Measurements from ENCODE around the gene TBC1D20. TPM values are rescaled to one million over a fixed set of nuclear protein-coding genes. Genes with fewer than 3 reads are reported as not detected.

Gene TBC1D20
- total RNA-seq, 2 experiments from 2014 or later: 29.3 to 31.6 TPM

DNA sequence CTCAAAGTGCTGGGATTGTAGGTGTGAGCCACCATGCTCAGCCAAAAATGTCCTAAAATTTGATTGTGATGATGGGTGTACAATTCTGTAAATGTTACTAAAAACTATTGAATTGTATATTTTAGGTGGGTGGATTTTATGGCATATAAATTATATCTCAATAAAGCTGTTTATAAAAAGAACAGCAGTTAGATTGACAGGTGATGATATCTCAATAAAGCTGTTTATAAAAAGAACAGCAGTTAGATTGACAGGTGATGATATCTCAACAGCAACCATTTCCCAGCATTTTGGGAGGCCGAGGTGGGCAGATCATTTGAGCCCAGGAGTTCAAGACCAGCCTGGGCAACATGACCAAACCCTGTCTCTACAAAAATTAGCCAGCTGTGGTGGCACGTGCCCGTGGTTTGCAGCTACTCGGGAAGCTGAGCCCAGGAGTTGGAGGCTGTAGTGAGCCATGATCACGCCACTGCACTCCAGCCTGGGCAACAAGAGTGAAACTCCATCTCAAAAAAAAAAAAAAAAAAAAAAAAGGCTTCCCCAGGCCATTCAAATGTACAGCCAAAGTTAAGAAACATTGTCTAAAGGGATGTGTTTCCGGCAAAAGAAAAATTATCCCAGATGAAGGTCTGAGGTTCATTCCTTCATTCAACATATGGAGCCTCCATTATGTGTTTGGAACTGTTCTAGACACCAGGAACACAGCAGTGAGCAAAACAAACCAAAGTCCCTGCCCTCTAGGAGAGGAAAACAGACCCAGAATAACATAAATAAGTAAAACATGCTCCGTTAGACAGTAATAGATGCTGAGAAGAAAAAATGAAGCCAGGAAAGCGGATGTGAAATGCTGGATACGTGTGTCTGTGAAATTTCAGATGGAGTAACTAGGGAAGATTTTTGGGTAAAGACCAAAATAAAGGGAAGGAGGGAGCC, 55.9 kb downstream of the TBC1D20 start:
- peak overlapping the region; percentile 89 for H3K27ac Mint-ChIP-seq
- no peaks in the 10 kb centered on the region for H3K27me3 Mint-ChIP-seq
- H3K36me3 Mint-ChIP-seq (ENCODE audit: low read depth): peaks cover 32% of the 10 kb centered on the region
- peaks cover 5% of the 10 kb centered on the region for H3K9me3 Mint-ChIP-seq
- H3K4me3 Mint-ChIP-seq: peak overlapping the region; percentile 78
- DNase-seq: no peak
- POLR2A ChIA-PET: interaction anchor here (1.0 kb wide), 1 partner anchor 26 kb away, joined by 5 read pairs; the partner anchor contains the start of gene TRIB3
- peaks cover 54% of the 10 kb centered on the region for H3K4me1 Mint-ChIP-seq
- CTCF ChIA-PET: interaction anchor here (0.6 to 1.2 kb wide), 5 partner anchors 8 to 189 kb away, joined by 3 to 4 read pairs (median 3); no protein-coding TSS in a partner anchor

DNA sequence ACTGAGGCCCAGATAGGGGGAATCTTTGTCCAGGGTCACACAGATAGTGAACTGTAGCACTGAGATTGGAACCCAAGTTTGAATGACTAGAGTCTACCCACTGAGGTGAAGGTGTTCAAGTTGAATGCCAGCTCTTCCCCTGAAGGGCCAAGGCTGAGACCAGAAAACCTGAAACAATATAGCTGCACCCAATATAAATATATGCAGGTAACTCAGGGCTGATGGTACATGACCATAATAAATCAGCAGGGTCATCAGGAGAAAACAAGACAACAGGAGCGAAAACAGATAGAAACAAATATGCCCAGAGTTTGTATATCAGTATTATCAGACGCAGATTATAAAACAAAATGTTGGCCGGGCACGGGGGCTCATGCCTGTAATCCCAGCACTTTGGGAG, 58.2 kb downstream of the TBC1D20 start:
- POLR2A ChIA-PET: no interaction called here
- H3K27me3 Mint-ChIP-seq: no peaks in the 10 kb centered on the region
- H3K36me3 Mint-ChIP-seq (ENCODE audit: low read depth): peaks cover 9% of the 10 kb centered on the region
- CTCF ChIA-PET: interaction anchor here (1.5 kb wide), 1 partner anchor 35 kb away, joined by 3 read pairs; no protein-coding TSS in a partner anchor
- no peak overlapping the region for H3K4me3 Mint-ChIP-seq
- H3K9me3 Mint-ChIP-seq: peaks cover 5% of the 10 kb centered on the region
- no peak overlapping the region for H3K27ac Mint-ChIP-seq
- H3K4me1 Mint-ChIP-seq: peaks cover 35% of the 10 kb centered on the region
- no peak for DNase-seq

DNA sequence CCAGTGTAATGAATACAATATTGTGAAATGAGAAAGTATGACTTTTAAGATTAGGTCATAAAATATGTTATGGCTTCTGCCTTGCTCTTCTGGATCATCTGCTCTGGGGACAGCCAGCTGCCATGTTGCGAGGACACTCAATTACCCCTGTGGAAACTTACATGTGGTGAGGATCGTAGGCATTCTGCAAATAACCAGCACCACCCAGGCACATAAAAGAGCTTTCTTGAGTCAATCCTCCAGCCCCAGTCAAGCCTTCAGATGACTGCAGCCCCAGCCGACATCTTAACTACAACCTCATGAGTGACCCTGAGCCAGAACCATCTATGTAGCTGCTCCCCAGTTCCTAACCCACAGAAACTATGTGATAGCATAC, 58.8 kb downstream of the TBC1D20 start:
- ChIA-PET POLR2A (no interaction called here), CTCF (interaction anchor here (1.5 kb wide), 1 partner anchor 35 kb away, joined by 3 read pairs; no protein-coding TSS in a partner anchor)
- peaks cover 34% of the 10 kb centered on the region for H3K4me1 Mint-ChIP-seq
- no peak for DNase-seq
- H3K27ac Mint-ChIP-seq: no peak overlapping the region
- H3K27me3 Mint-ChIP-seq: no peaks in the 10 kb centered on the region
- H3K9me3 Mint-ChIP-seq: peaks cover 5% of the 10 kb centered on the region
- H3K36me3 Mint-ChIP-seq (ENCODE audit: low read depth): peaks cover 7% of the 10 kb centered on the region
- H3K4me3 Mint-ChIP-seq: no peak overlapping the region

GRCh38 chr20:402898-403581, 59.3 kb downstream of the TBC1D20 start:
- no peak overlapping the region for H3K4me3 Mint-ChIP-seq

GRCh38 chr20:402496-402885, 59.8 kb downstream of the TBC1D20 start:
- Mint-ChIP-seq H3K4me1 (peaks cover 34% of the 10 kb centered on the region), H3K36me3 (ENCODE audit: low read depth) (peaks cover 10% of the 10 kb centered on the region), H3K27ac (peak overlapping the region; percentile 19), H3K9me3 (peaks cover 5% of the 10 kb centered on the region), H3K4me3 (no peak overlapping the region), H3K27me3 (no peaks in the 10 kb centered on the region)
- POLR2A ChIA-PET: no interaction called here
- no peak for DNase-seq
- CTCF ChIA-PET: interaction anchor here (1.3 kb wide), 1 partner anchor 20 kb away, joined by 3 read pairs; no protein-coding TSS in a partner anchor

More at GRCh38 chr20:402898-403581, 59.3 kb downstream of the TBC1D20 start:
- Mint-ChIP-seq H3K27ac (peak overlapping the region; percentile 19), H3K4me1 (peaks cover 34% of the 10 kb centered on the region), H3K27me3 (no peaks in the 10 kb centered on the region), H3K36me3 (ENCODE audit: low read depth) (peaks cover 9% of the 10 kb centered on the region), H3K9me3 (peaks cover 5% of the 10 kb centered on the region)
- ChIA-PET CTCF (interaction anchor here (1.3 to 1.5 kb wide), 2 partner anchors 19 to 34 kb away, joined by 3 read pairs; no protein-coding TSS in a partner anchor), POLR2A (no interaction called here)
- DNase-seq: no peak

- Mint-ChIP-seq H3K36me3 (ENCODE audit: low read depth) (peaks cover 13% of the 10 kb centered on the region), H3K4me1 (peaks cover 28% of the 10 kb centered on the region), H3K4me3 (no peak overlapping the region), H3K27me3 (no peaks in the 10 kb centered on the region), H3K27ac (no peak overlapping the region), H3K9me3 (peaks cover 5% of the 10 kb centered on the region)
- no peak for DNase-seq
- POLR2A ChIA-PET: no interaction called here
- CTCF ChIA-PET: interaction anchor here (1.3 kb wide), 1 partner anchor 21 kb away, joined by 3 read pairs; no protein-coding TSS in a partner anchor
These were observed 60.4 kb downstream of the TBC1D20 start for GRCh38 chr20:401682-402495.

DNA sequence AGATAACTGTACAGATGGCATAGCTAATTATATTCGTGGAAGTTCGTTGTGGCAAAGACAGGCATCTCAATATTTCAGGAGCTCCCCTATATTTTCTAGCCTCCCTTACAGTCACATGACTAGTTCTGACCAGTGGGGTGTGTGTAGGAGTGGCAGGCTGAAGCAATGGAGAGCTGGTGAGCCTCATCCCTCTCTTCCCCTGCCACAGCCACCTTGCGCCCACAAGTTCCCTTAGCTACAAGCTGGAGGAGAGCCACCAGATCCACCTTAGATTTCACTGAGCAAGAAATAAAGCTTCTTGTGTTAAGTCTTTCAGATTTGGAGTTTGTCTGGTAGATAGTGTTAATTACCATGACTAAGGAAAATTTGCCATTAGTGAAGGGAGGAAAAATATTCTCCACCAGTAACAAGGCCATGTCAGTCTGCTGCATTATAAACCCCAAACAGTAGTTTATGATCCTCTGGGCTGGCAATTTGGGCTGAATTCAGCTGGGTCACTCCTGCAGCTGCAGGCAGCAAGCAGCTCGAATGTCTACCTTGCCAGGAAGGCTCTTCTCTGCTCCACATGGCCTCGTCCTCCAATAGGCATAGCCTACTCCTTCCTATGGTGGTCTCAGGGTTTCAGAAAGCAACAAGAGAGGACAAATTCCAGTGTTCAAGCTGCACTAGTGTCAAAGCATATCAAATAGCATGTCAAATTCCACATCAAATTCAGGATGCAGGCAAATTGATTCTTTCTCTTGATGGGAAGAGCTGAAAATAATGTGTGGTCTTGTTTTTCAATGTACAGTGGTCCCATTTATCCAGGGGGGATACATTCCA, 61.7 kb downstream of the TBC1D20 start:
- Mint-ChIP-seq H3K4me1 (peaks cover 23% of the 10 kb centered on the region), H3K27ac (no peak overlapping the region), H3K9me3 (peaks cover 5% of the 10 kb centered on the region), H3K36me3 (ENCODE audit: low read depth) (peaks cover 15% of the 10 kb centered on the region), H3K27me3 (no peaks in the 10 kb centered on the region), H3K4me3 (no peak overlapping the region)
- POLR2A ChIA-PET: no interaction called here
- DNase-seq: no peak
- CTCF ChIA-PET: interaction anchor here (2.0 kb wide), 1 partner anchor 9 kb away, joined by 6 read pairs; no protein-coding TSS in a partner anchor

GRCh38 chr20:400128-400453, 62.2 kb downstream of the TBC1D20 start:
- Mint-ChIP-seq H3K9me3 (peaks cover 5% of the 10 kb centered on the region), H3K4me1 (peaks cover 23% of the 10 kb centered on the region), H3K4me3 (no peak overlapping the region), H3K27me3 (no peaks in the 10 kb centered on the region), H3K27ac (no peak overlapping the region), H3K36me3 (ENCODE audit: low read depth) (peaks cover 18% of the 10 kb centered on the region)
- POLR2A ChIA-PET: no interaction called here
- no peak for DNase-seq
- CTCF ChIA-PET: interaction anchor here (2.0 kb wide), 1 partner anchor 10 kb away, joined by 6 read pairs; no protein-coding TSS in a partner anchor

DNA sequence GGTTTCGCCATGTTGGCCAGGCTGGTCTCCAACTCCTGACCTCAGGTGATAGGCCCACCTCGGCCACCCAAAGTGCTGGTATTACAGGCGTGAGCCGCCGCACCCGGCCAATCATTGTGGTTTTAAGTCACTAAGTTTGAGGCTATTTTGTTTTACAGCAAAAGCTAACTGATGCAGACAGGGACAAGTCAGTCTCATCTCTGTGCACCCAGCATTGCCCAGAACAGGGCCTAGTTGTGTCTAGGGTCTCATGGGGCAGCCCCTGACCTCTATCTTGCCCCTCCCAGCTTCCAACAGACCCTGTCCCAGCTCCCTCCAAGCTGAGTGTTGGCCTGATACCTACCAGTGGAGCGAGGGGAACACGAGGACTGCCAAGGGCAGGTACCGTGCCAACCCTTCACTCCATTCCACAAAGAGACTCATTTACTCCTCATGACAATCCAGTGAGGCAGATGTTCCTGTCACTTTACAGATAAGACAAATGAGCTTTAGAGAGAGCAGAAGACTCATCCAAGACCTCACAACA, 63.1 kb downstream of the TBC1D20 start:
- Mint-ChIP-seq H3K27ac (no peak overlapping the region), H3K4me1 (peaks cover 23% of the 10 kb centered on the region), H3K27me3 (no peaks in the 10 kb centered on the region), H3K4me3 (no peak overlapping the region), H3K36me3 (ENCODE audit: low read depth) (peaks cover 22% of the 10 kb centered on the region), H3K9me3 (peaks cover 5% of the 10 kb centered on the region)
- CTCF ChIA-PET: interaction anchor here (0.6 to 2.0 kb wide), 2 partner anchors 8 to 10 kb away, joined by 3 to 6 read pairs; no protein-coding TSS in a partner anchor
- no peak for DNase-seq
- POLR2A ChIA-PET: no interaction called here

GRCh38 chr20:397432-398237, 64.7 kb downstream of the TBC1D20 start:
- POLR2A ChIA-PET: no interaction called here
- no peak for DNase-seq
- H3K27me3 Mint-ChIP-seq: no peaks in the 10 kb centered on the region
- H3K4me3 Mint-ChIP-seq: no peak overlapping the region
- no peaks in the 10 kb centered on the region for H3K9me3 Mint-ChIP-seq
- no peak overlapping the region for H3K27ac Mint-ChIP-seq
- peaks cover 12% of the 10 kb centered on the region for H3K4me1 Mint-ChIP-seq
- H3K36me3 Mint-ChIP-seq (ENCODE audit: low read depth): peaks cover 28% of the 10 kb centered on the region
- CTCF ChIA-PET: interaction anchor here (0.9 to 1.1 kb wide), 2 partner anchors 41 to 42 kb away, joined by 3 read pairs; no protein-coding TSS in a partner anchor

Measured in activated CD4-positive, alpha-beta T cell treated with anti-CD3 and anti-CD28 coated beads, Interleukin-2, amount 10 ng/mL, durations not matched to agents 7 days and 5 days (primary cell).